ENCODE measurements around the gene NLRP5.
"Not testable (repeated sequence)": the region's sequence is repeated elsewhere in the genome, so short reads cannot be mapped to it uniquely, and the experiment has no call there.

NLRP5 gene

DNA sequence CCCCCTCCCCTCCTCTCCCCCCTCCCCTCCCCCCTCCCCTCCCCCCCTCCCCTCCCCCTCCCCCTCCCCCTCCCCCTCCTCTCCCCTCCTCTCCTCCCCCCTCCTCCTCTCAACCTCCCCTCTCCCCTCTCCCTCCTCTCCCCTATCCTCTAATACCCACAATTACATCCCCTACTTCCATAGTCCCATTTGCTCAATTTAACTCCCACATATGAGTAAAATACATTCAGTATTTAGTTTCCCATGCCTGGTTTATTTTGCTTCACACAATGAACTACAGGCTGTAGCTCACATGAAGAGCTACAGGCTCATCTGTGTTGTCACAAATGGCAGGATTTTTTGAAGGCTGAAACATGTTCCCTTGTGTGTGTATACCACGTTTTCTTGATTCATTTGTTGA lies 6.9 kb downstream of the NLRP5 start:
- Histone ChIP-seq H3K4me3 (ENCODE audit: insufficient read depth, low read length, poor library complexity, severe bottlenecking) (no peak overlapping the region), H3K4me2 (ENCODE audit: low read depth, low read length, poor library complexity, severe bottlenecking) (no peak overlapping the region), H3K79me2 (ENCODE audit: insufficient read depth, low read length) (no peaks in the 10 kb centered on the region), H2AFZ (ENCODE audit: low read depth, low read length, severe bottlenecking) (no peak overlapping the region), H3K9me2 (replicated peaks; ENCODE audit: insufficient read depth, low read length) (no peaks in the 10 kb centered on the region), H3K27me3 (ENCODE audit: low read length) (no peaks in the 10 kb centered on the region), H3K9me3 (ENCODE audit: insufficient read depth, low read length) (no peaks in the 10 kb centered on the region), H4K20me1 (ENCODE audit: low read depth, low read length) (no peaks in the 10 kb centered on the region), H3K9ac (ENCODE audit: low read length) (no peak overlapping the region), H3K27ac (ENCODE audit: low read depth, low read length) (no peak overlapping the region), H3F3A (ENCODE audit: insufficient read depth) (no peaks in the 10 kb centered on the region), H3K36me3 (ENCODE audit: low read length) (no peaks in the 10 kb centered on the region)
- no peak for TF ChIP-seq EZH2phosphoT487 (conservative IDR thresholded peaks at IDR 0.05; ENCODE audit: low read length)

- Histone ChIP-seq H3F3A (ENCODE audit: insufficient read depth) (no peaks in the 10 kb centered on the region), H3K36me3 (ENCODE audit: low read length) (no peaks in the 10 kb centered on the region), H3K27ac (ENCODE audit: low read depth, low read length) (no peak overlapping the region), H3K4me3 (ENCODE audit: insufficient read depth, low read length, poor library complexity, severe bottlenecking) (no peak overlapping the region), H4K20me1 (ENCODE audit: low read depth, low read length) (no peaks in the 10 kb centered on the region), H2AFZ (ENCODE audit: low read depth, low read length, severe bottlenecking) (no peak overlapping the region), H3K4me2 (ENCODE audit: low read depth, low read length, poor library complexity, severe bottlenecking) (no peak overlapping the region), H3K27me3 (ENCODE audit: low read length) (no peaks in the 10 kb centered on the region), H3K9me3 (ENCODE audit: insufficient read depth, low read length) (no peaks in the 10 kb centered on the region), H3K9me2 (replicated peaks; ENCODE audit: insufficient read depth, low read length) (no peaks in the 10 kb centered on the region), H3K9ac (ENCODE audit: low read length) (no peak overlapping the region), H3K79me2 (ENCODE audit: insufficient read depth, low read length) (no peaks in the 10 kb centered on the region)
- no peak for TF ChIP-seq EZH2phosphoT487 (conservative IDR thresholded peaks at IDR 0.05; ENCODE audit: low read length)
These were observed 28.2 kb downstream of the NLRP5 start for GRCh38 chr19:56014765-56015164.

- H3K4me3 ChIP-seq (ENCODE audit: insufficient read depth, low read length, poor library complexity, severe bottlenecking): no peak overlapping the region
- no peak overlapping the region for H3K4me2 ChIP-seq (ENCODE audit: low read depth, low read length, poor library complexity, severe bottlenecking)
- H3K27me3 ChIP-seq (ENCODE audit: low read length): no peaks in the 10 kb centered on the region
- H3K9me3 ChIP-seq (ENCODE audit: insufficient read depth, low read length): no peaks in the 10 kb centered on the region
- H3K9ac ChIP-seq (ENCODE audit: low read length): no peak overlapping the region
- no peaks in the 10 kb centered on the region for H3K79me2 ChIP-seq (ENCODE audit: insufficient read depth, low read length)
- no peak for TF ChIP-seq EZH2phosphoT487 (conservative IDR thresholded peaks at IDR 0.05; ENCODE audit: low read length)
- TF ChIP-seq CTCF (IDR thresholded peaks at IDR 0.05; ENCODE audit: insufficient read depth, low read length, poor library complexity, severe bottlenecking): no peak
- H3K9me2 ChIP-seq (replicated peaks; ENCODE audit: insufficient read depth, low read length): no peaks in the 10 kb centered on the region
- no peak overlapping the region for H3K27ac ChIP-seq (ENCODE audit: low read depth, low read length)
- H2AFZ ChIP-seq (ENCODE audit: low read depth, low read length, severe bottlenecking): no peak overlapping the region
- H3F3A ChIP-seq (ENCODE audit: insufficient read depth): no peaks in the 10 kb centered on the region
- H3K36me3 ChIP-seq (ENCODE audit: low read length): no peaks in the 10 kb centered on the region
- H4K20me1 ChIP-seq (ENCODE audit: low read depth, low read length): no peaks in the 10 kb centered on the region
These were observed 29.2 kb downstream of the NLRP5 start for GRCh38 chr19:56015756-56016155.

GRCh38 chr19:56019325-56019724 lies 32.8 kb downstream of the NLRP5 start:
- not testable (repeated sequence) for H2AFZ ChIP-seq (ENCODE audit: low read depth, low read length, severe bottlenecking); H3K4me3 ChIP-seq (ENCODE audit: insufficient read depth, low read length, poor library complexity, severe bottlenecking); H3K27me3 ChIP-seq (ENCODE audit: low read length); H3K9ac ChIP-seq (ENCODE audit: low read length); H3K9me3 ChIP-seq (ENCODE audit: insufficient read depth, low read length); H3K4me2 ChIP-seq (ENCODE audit: low read depth, low read length, poor library complexity, severe bottlenecking); H3K27ac ChIP-seq (ENCODE audit: low read depth, low read length); H3K79me2 ChIP-seq (ENCODE audit: insufficient read depth, low read length); H3K36me3 ChIP-seq (ENCODE audit: low read length); H3F3A ChIP-seq (ENCODE audit: insufficient read depth); H3K9me2 ChIP-seq (replicated peaks; ENCODE audit: insufficient read depth, low read length); H4K20me1 ChIP-seq (ENCODE audit: low read depth, low read length)

- H2AFZ ChIP-seq (ENCODE audit: low read depth, low read length, severe bottlenecking); H3K9ac ChIP-seq (ENCODE audit: low read length); H4K20me1 ChIP-seq (ENCODE audit: low read depth, low read length); H3K27me3 ChIP-seq (ENCODE audit: low read length); H3K9me3 ChIP-seq (ENCODE audit: insufficient read depth, low read length); H3K27ac ChIP-seq (ENCODE audit: low read depth, low read length); H3K4me3 ChIP-seq (ENCODE audit: insufficient read depth, low read length, poor library complexity, severe bottlenecking); H3K4me2 ChIP-seq (ENCODE audit: low read depth, low read length, poor library complexity, severe bottlenecking); H3K79me2 ChIP-seq (ENCODE audit: insufficient read depth, low read length); H3K36me3 ChIP-seq (ENCODE audit: low read length); H3F3A ChIP-seq (ENCODE audit: insufficient read depth); H3K9me2 ChIP-seq (replicated peaks; ENCODE audit: insufficient read depth, low read length): not testable (repeated sequence)
These were observed 33.9 kb downstream of the NLRP5 start for GRCh38 chr19:56020355-56020975.

All from SU-DHL-6 (cell line).